Progenitor cell of endocrine pancreas (in vitro differentiated cells): ENCODE results near the gene UQCRC1. TPM values are rescaled to one million over a fixed set of nuclear protein-coding genes. Genes with fewer than 3 reads are reported as not detected.

ENCODE experiments used
- DNase-seq: peaks from one replicate; pipeline ENCODE4 v3.0.0; 2021; ENCODE audit warnings: low spot score; ENCODE audit not compliant: unreplicated experiment
- H3K27ac Mint-ChIP-seq: 2 replicates; pipeline ENCODE4 v1.8.0; 2021; ENCODE audit warnings: mild to moderate bottlenecking, moderate library complexity, mixed read lengths
- H3K27me3 Mint-ChIP-seq: 2 replicates; pipeline ENCODE4 v1.8.0; 2021; ENCODE audit warnings: mixed read lengths
- H3K36me3 Mint-ChIP-seq: 2 replicates; pipeline ENCODE4 v1.8.0; 2022; ENCODE audit warnings: mixed read lengths; ENCODE audit not compliant: insufficient read depth
- H3K4me1 Mint-ChIP-seq: 2 replicates; pipeline ENCODE4 v1.8.0; 2021; ENCODE audit warnings: low read depth, mixed read lengths
- H3K4me3 Mint-ChIP-seq: 2 replicates; pipeline ENCODE4 v1.8.0; 2021; ENCODE audit warnings: low read depth, mild to moderate bottlenecking, moderate library complexity, mixed read lengths
- H3K9me3 Mint-ChIP-seq: 2 replicates; pipeline ENCODE4 v1.8.0; 2021; ENCODE audit warnings: low read depth, mixed read lengths
- total RNA-seq: library from RNA; stranded (reverse); gene quantifications from 2 replicates; pipeline ENCODE4 v1.2.1, GENCODE V29; 2021
- TF ChIP-seq, protein P1 (sequence below): fragments of 200-600 bp; sonication (generic); IDR thresholded peaks from one replicate; pipeline ENCODE4 v1.5.0; 2021; ENCODE audit warnings: antibody characterized with exemption, mild to moderate bottlenecking; ENCODE audit not compliant: unreplicated experiment

Gene UQCRC1
- total RNA-seq, 1 donor from 2014 or later, result 219 TPM

DNA sequence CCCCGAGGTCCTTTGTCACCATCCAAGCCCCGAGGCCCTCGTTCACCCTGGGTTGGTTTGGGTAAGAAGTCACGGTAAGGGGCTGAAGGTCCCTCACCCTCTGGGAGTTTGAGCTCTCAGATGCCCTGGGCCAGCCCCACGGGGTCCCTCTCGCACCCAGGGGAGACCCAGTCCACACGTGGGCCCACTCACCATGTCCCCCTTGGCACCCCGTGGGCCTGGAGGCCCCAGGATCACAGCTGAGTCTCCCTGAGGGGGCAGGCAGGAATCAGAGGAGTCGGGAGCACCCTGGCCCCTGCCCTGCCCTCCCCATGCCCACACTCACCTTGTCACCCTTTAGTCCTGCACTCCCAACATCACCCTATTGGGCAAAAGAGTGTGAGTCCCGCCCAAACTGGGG, 40.0 kb downstream of the UQCRC1 start:
- no peak for DNase-seq
- Mint-ChIP-seq H3K4me3 (no peak overlapping the region), H3K36me3 (no peaks in the 10 kb centered on the region), H3K9me3 (no peaks in the 10 kb centered on the region), H3K4me1 (no peaks in the 10 kb centered on the region), H3K27ac (no peak overlapping the region), H3K27me3 (no peaks in the 10 kb centered on the region)
- TF ChIP-seq, protein P1, sequence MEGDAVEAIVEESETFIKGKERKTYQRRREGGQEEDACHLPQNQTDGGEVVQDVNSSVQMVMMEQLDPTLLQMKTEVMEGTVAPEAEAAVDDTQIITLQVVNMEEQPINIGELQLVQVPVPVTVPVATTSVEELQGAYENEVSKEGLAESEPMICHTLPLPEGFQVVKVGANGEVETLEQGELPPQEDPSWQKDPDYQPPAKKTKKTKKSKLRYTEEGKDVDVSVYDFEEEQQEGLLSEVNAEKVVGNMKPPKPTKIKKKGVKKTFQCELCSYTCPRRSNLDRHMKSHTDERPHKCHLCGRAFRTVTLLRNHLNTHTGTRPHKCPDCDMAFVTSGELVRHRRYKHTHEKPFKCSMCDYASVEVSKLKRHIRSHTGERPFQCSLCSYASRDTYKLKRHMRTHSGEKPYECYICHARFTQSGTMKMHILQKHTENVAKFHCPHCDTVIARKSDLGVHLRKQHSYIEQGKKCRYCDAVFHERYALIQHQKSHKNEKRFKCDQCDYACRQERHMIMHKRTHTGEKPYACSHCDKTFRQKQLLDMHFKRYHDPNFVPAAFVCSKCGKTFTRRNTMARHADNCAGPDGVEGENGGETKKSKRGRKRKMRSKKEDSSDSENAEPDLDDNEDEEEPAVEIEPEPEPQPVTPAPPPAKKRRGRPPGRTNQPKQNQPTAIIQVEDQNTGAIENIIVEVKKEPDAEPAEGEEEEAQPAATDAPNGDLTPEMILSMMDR, result no peak

GRCh38 chr3:48568476-48568875, 41.0 kb downstream of the UQCRC1 start:
- Mint-ChIP-seq H3K4me1 (no peaks in the 10 kb centered on the region), H3K36me3 (no peaks in the 10 kb centered on the region), H3K27me3 (no peaks in the 10 kb centered on the region), H3K27ac (no peak overlapping the region), H3K9me3 (no peaks in the 10 kb centered on the region), H3K4me3 (no peak overlapping the region)
- no peak for DNase-seq
- TF ChIP-seq, protein P1, result no peak

DNA sequence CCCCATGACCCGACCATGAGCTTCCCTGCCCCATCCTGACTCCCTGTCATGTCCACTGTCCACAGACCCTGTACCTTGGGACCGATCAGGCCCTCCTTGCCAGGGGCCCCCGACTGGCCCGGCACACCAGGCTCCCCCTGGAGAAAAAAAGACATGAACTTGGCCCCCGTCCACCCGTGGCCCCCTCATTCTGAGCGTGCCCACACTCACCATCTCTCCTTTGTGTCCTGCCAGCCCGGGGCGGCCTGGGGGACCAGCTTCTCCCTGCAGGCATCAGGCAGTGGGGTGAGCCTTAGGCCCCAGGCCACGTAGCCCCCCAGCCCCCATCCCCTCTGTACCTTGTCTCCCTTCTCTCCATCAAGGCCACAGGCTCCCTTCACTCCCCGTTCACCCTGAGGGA, 41.9 kb downstream of the UQCRC1 start:
- TF ChIP-seq, protein P1, result no peak
- H3K27me3 Mint-ChIP-seq, result peaks cover 3% of the 10 kb centered on the region
- H3K9me3 Mint-ChIP-seq, result no peaks in the 10 kb centered on the region
- no peak for DNase-seq
- H3K4me3 Mint-ChIP-seq, result no peak overlapping the region
- no peaks in the 10 kb centered on the region for H3K36me3 Mint-ChIP-seq
- no peaks in the 10 kb centered on the region for H3K4me1 Mint-ChIP-seq
- no peak overlapping the region for H3K27ac Mint-ChIP-seq

GRCh38 chr3:48567090-48567489, 42.4 kb downstream of the UQCRC1 start:
- no peak overlapping the region for H3K27ac Mint-ChIP-seq
- DNase-seq, result no peak
- peaks cover 3% of the 10 kb centered on the region for H3K27me3 Mint-ChIP-seq

DNA sequence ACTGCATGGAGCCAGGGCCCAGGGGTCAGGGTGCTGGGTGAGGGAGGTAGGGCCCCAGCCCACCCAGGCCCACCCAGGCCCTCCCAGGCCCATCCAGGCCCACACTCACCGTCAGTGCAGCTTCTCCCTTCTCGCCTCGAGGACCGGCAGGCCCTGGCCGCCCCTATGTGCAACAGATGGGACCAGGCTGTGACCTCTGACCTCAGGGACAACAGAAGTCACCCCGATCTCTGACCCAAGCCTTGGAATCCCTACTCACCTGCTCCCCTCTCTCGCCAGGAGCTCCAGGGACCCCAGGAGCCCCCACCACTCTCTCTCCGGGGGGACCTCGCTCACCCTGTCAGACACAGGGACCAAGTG, 43.1 kb downstream of the UQCRC1 start:
- H3K4me3 Mint-ChIP-seq, result no peak overlapping the region
- TF ChIP-seq, protein P1, result no peak
- H3K36me3 Mint-ChIP-seq, result no peaks in the 10 kb centered on the region
- no peaks in the 10 kb centered on the region for H3K4me1 Mint-ChIP-seq
- no peak for DNase-seq
- no peaks in the 10 kb centered on the region for H3K9me3 Mint-ChIP-seq
- H3K27me3 Mint-ChIP-seq, result peaks cover 3% of the 10 kb centered on the region
- H3K27ac Mint-ChIP-seq, result no peak overlapping the region

More at GRCh38 chr3:48567090-48567489, 42.4 kb downstream of the UQCRC1 start:
- TF ChIP-seq, protein P1, result no peak
- Mint-ChIP-seq H3K4me1 (no peaks in the 10 kb centered on the region), H3K36me3 (no peaks in the 10 kb centered on the region), H3K4me3 (no peak overlapping the region), H3K9me3 (no peaks in the 10 kb centered on the region)
